GM19452 (cell line): ENCODE measurements around the gene ZNF326.
A peak's percentile ranks its signal among the peaks of the same experiment; 100 is the strongest.
"Not testable (repeated sequence)": the region's sequence is repeated elsewhere in the genome, so short reads cannot be mapped to it uniquely, and the experiment has no call there.

Experiments
- ATAC-seq: cut with Tn5 transposase; IDR thresholded peaks from one replicate; pipeline ENCODE4 v1.9.1; 2021; ENCODE audit not compliant: unreplicated experiment

Gene ZNF326

GRCh38 chr1:89966656-89967055, 28.3 kb upstream of the ZNF326 start:
- no peak for ATAC-seq

- peak; percentile 78 for ATAC-seq
Observed at GRCh38 chr1:89971600-89971999, 23.3 kb upstream of the ZNF326 start.

GRCh38 chr1:89972024-89972423, 22.9 kb upstream of the ZNF326 start:
- ATAC-seq = no peak

- ATAC-seq = no peak
Observed at GRCh38 chr1:89973471-89974127, 21.3 kb upstream of the ZNF326 start.

DNA sequence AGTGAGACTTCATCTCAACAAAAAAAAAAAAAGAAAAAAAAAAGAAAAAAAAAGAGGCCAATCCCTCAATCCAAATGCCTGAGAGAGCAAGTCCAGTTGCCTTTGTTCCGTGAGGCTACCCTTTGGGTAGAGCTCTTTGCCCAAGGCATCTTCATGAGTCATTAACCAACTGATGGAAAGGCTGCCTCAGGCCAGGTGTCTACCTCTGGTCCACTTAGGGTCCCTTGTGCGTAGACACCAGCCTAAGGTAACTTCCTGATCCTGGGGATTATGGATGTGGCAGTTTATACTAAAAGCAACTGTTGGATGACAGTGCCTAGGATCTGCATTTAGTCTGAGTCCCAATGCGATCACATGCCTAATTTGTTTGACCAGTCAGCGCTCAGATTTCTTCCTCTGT, 20.7 kb upstream of the ZNF326 start:
- no peak for ATAC-seq

GRCh38 chr1:89974696-89975470, 20.0 kb upstream of the ZNF326 start:
- no peak for ATAC-seq

DNA sequence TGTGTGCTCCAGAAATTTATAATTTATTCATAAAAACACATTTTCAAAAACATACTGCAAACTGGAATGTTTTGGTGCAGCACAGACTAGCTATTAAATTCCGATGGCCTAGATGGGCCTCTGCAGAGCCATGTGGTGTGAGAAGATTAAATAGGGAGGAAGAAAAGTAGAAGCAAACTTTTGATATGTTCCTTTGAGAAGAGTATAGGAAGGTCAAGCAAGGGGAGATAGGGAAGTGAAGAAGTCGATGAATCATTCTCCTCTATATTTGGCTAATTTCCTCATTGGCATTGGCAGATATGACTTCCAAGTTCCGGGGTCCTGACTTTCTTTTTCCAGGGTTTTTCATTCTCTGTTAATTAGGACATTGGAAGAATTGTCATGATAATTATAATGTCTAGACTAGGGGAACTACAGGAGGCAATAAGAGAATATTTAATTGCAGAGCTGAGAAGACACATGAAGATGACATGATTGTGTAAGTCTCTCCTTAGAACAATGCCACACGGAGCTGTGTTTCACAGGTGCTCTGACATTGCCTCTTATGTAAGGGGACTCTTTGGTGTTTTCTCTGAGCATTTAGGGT, 19.3 kb upstream of the ZNF326 start:
- no peak for ATAC-seq

- ATAC-seq = no peak
Observed at GRCh38 chr1:89978755-89979154, 16.2 kb upstream of the ZNF326 start.

DNA sequence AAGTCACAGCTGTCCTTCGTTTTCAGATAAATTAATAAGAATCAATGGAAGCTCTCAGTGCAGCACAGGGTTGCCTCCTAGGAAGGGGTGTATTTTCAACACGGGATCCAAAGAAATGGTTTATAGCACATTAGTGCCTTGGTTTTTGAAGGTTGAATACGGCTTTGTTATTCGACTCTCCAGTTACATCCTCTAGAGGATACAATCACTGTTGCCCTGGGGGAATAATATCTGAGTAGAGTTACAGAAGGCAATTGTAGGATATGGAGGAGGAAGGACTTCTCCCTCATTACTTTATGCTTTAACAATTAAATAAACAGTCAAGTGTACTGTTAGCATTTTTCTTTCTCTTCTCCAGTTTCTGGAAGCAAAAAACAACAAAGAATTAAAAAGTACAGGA, 14.3 kb upstream of the ZNF326 start:
- no peak for ATAC-seq

- ATAC-seq = not testable (repeated sequence)
Observed at GRCh38 chr1:89982846-89983245, 12.1 kb upstream of the ZNF326 start.

- not testable (repeated sequence) for ATAC-seq
Observed at GRCh38 chr1:89984564-89985116, 10.3 kb upstream of the ZNF326 start.

GRCh38 chr1:89986020-89986419, 8.9 kb upstream of the ZNF326 start:
- no peak for ATAC-seq

DNA sequence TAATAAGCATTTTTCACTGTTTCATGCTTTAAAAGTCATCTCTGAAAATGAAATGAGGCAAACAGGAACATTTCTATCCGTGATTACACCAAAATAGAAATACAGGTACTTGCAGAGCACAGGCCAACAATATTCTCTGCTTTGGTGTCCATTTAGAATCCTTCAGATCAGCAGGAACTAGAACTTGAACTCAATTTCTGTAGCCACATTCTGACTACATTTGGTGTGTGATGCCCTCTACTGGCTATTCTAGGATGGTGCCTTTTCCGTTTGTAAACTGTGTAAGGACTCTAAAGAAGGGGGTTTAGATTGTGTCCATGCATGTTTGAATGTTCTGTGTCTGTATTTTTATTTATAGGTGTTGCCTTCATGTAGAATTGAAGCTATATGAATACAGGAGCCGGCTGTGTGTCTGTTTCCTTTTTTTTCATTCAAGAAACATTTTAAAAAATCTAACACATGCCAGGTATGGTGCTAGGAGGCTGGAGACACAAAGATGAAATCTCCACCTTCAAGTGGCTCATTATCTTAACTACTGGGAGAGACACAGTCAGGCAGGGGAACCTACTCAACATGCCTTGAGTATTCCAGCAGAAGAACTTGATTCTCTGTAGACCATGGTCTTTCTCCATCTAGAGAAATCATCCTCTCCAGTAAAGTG, 7.6 kb upstream of the ZNF326 start:
- peak; percentile 76 for ATAC-seq

DNA sequence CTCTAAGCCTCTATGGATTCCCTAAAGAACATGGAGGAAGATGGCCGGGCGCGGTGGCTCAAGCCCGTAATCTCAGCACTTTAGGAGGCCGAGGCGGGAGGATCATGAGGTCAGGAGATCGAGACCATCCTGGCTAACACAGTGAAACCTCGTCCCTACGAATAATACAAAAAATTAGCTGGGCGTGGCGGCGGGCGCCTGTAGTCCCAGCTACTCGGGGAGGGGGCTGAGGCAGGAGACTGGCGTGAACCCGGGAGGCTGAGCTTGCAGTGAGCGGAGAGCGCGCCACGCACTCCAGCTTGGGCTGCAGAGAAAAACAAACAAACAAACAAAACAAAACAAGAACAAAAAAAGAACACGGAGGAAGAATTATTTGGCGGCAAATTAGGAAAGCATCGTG, 5.8 kb upstream of the ZNF326 start:
- ATAC-seq = no peak

DNA sequence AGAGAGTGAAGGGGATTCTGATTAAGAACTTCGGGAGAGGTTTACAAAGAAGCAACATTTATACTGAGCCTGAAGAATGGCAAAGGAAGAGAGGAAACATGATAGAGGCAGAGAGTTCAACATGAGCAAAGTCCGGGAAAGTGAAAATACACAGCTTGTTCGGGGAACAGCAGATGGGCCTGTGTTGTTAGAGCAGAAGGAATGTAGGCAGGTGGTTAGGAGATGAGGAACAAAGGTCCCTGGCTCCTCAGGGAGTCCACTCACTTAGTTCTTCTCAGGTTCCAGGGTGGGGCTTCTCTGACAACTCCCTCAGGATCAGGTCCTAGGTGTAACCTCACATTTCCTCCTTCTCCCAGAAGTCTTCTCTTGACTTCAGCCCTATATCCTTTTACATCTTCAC, 5.1 kb upstream of the ZNF326 start:
- no peak for ATAC-seq

GRCh38 chr1:89990976-89991831, 3.7 kb upstream of the ZNF326 start:
- no peak for ATAC-seq

- no peak for ATAC-seq
Observed at GRCh38 chr1:89993541-89993940, 1.4 kb upstream of the ZNF326 start.

DNA sequence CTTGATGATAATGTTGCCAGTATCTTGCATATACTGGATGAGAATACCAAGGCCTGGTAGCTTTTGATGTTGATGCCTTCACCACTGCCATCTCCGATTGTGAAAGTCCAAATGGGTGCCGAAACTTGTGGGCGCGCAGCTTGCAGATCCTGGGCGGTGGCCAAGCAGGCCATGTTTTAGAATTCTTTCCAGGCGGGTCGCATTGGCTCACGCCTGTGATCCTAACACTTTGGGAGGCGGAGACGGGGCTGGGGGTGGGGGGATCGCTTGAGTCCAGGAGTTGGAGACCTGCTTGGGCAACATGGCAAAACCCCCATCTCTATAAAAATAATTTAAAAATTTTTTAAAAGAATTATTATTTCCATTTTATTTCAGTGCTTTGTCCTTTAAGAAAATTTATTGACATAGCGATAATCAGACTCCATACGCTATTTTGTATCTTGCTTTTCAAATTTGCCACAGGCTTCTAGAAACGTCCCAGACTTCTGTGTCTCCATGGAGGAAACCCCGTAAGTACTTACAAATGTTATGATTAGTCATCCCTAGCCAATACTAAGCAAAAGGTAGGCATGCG, 592 bp upstream of the ZNF326 start:
- ATAC-seq = no peak

DNA sequence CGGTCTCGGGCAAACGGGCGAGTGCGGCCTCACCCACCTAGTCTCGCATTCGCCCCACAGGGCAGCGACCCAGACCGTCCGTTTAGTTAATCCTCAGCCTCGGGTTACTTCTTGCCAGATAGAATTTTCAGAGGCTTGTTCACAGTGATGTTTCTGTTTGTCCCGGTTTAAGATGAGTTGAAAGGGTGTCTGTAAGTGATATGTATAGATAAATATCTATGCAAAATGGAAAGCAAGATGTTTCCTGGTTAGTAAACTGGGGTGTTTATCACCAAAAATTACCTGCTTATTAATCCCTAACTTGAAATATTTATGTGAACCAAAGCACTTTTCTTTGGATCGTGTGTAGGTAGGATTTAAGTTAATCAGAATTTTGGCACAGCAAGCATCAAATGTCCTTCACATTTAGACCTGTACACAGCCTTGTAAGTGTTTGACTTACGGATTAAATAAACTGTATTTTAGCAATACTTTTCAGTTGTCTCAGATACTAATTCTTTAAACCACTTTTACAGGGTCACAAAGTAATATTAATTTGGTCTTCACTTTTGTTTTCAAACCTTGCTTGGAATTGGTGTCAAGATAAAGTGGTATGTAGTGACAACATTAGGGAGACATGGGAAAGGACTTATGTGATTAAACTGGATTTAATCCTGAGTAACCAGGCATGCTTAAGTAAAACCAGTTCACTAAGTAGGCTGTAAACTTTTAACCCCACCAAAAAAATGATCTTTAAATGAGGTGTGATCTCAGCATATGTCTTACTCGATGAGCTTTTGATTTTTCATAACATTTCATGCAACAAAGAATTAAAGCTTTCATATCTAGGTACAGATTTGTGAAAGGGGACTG, 914 bp downstream of the ZNF326 start:
- ATAC-seq = no peak
